ENCODE measurements around the gene ITGAE. TPM values are rescaled to one million over a fixed set of nuclear protein-coding genes. Genes with fewer than 3 reads are reported as not detected.
A peak's percentile ranks its signal among the peaks of the same experiment; 100 is the strongest.

ITGAE gene
- polyA plus RNA-seq, 3 donors, result 66.6 to 102 (median 78.8) TPM

GRCh38 chr17:3695129-3695722 lies 105.8 kb downstream of the ITGAE start:
- DNase-seq, result no peak
- H4K20me1 ChIP-seq (ENCODE audit: insufficient read depth, low read length), result no peaks in the 10 kb centered on the region
- peaks cover 20% of the 10 kb centered on the region for H3K4me1 Mint-ChIP-seq
- H3K4me3 ChIP-seq (replicated peaks in 1 of 3; ENCODE audit: low read depth in 2 of 3, low read length in 3 of 3), result peak overlapping the region; percentile 55 to 84 (median 65)
- H3K4me3 Mint-ChIP-seq, result peak overlapping the region; percentile 78 to 88
- H3K9ac ChIP-seq (ENCODE audit: insufficient read depth, low read length, poor library complexity, severe bottlenecking), result peak overlapping the region; percentile 58
- peak overlapping the region; percentile 93 for H2AFZ ChIP-seq (ENCODE audit: insufficient read depth, low read depth, low read length, poor library complexity, severe bottlenecking)
- intact Hi-C loops (cut with micrococcal nuclease), result no loop called here
- H3K4me2 ChIP-seq (replicated peaks; ENCODE audit: extremely low read depth, low read length, poor library complexity, severe bottlenecking), result peak overlapping the region; percentile 96
- no peaks in the 10 kb centered on the region for H3K36me3 ChIP-seq (replicated peaks in 1 of 2; ENCODE audit: control insufficient read depth in 1 of 2, insufficient read depth in 2 of 2, low read length in 2 of 2)
- H3K9me3 Mint-ChIP-seq, result peaks cover 0 to 18% (median 8%) of the 10 kb centered on the region in 7 donors
- peak overlapping the region in 1 of 7 donors; percentile 8 for H3K27ac Mint-ChIP-seq
- no peak for TF ChIP-seq CTCF (IDR thresholded peaks at IDR 0.05)
- no peak overlapping the region for H3K27ac ChIP-seq (ENCODE audit: low read depth in 1 of 2, low read length in 2 of 2)
- H3K27me3 ChIP-seq (ENCODE audit: control insufficient read depth in 2 of 2, insufficient read depth in 2 of 2, low read length in 2 of 2), result peaks cover 0 to 15% of the 10 kb centered on the region in 2 donors
- H3K36me3 Mint-ChIP-seq, result peaks cover 0 to 1% of the 10 kb centered on the region in 2 donors
- H3K79me2 ChIP-seq (ENCODE audit: insufficient read depth, low read length), result no peaks in the 10 kb centered on the region
- H3K9me3 ChIP-seq (replicated peaks in 1 of 2; ENCODE audit: control insufficient read depth in 1 of 2, insufficient read depth in 1 of 2, low read length in 2 of 2), result peaks cover 0 to 9% of the 10 kb centered on the region in 2 donors
- 28% methylated on average over 9 of the region's 17 CpGs for WGBS (ENCODE audit: insufficient coverage)
- peaks cover 17 to 32% (median 29%) of the 10 kb centered on the region in 3 donors for H3K27me3 Mint-ChIP-seq (ENCODE audit: low read depth in 3 of 3)
- peaks cover 16 to 23% of the 10 kb centered on the region in 2 donors for H3K4me1 ChIP-seq (ENCODE audit: control insufficient read depth in 1 of 2, insufficient read depth in 2 of 2, low read length in 2 of 2)

GRCh38 chr17:3693829-3694231 lies 107.2 kb downstream of the ITGAE start:
- H2AFZ ChIP-seq (ENCODE audit: insufficient read depth, low read depth, low read length, poor library complexity, severe bottlenecking), result no peak overlapping the region
- H3K4me3 ChIP-seq (replicated peaks in 1 of 3; ENCODE audit: low read depth in 2 of 3, low read length in 3 of 3), result no peak overlapping the region
- peaks cover 0 to 9% of the 10 kb centered on the region in 2 donors for H3K9me3 ChIP-seq (replicated peaks in 1 of 2; ENCODE audit: control insufficient read depth in 1 of 2, insufficient read depth in 1 of 2, low read length in 2 of 2)
- H3K9ac ChIP-seq (ENCODE audit: insufficient read depth, low read length, poor library complexity, severe bottlenecking), result no peak overlapping the region
- TF ChIP-seq CTCF (IDR thresholded peaks at IDR 0.05), result no peak
- no peaks in the 10 kb centered on the region for H3K79me2 ChIP-seq (ENCODE audit: insufficient read depth, low read length)
- WGBS (ENCODE audit: insufficient coverage), result no CpG with 5 or more reads among the region's 9 CpGs
- peaks cover 0 to 18% (median 8%) of the 10 kb centered on the region in 7 donors for H3K9me3 Mint-ChIP-seq
- no peaks in the 10 kb centered on the region for H4K20me1 ChIP-seq (ENCODE audit: insufficient read depth, low read length)
- H3K4me1 ChIP-seq (ENCODE audit: control insufficient read depth in 1 of 2, insufficient read depth in 2 of 2, low read length in 2 of 2), result peaks cover 16 to 23% of the 10 kb centered on the region in 2 donors
- H3K4me2 ChIP-seq (replicated peaks; ENCODE audit: extremely low read depth, low read length, poor library complexity, severe bottlenecking), result no peak overlapping the region
- peaks cover 14 to 32% (median 31%) of the 10 kb centered on the region in 3 donors for H3K27me3 Mint-ChIP-seq (ENCODE audit: low read depth in 3 of 3)
- intact Hi-C loops (cut with micrococcal nuclease), result no loop called here
- peak overlapping the region in 1 of 7 donors; percentile 61 for H3K27ac Mint-ChIP-seq
- H3K4me3 Mint-ChIP-seq, result no peak overlapping the region
- no peak for DNase-seq
- peaks cover 21% of the 10 kb centered on the region for H3K4me1 Mint-ChIP-seq
- H3K27ac ChIP-seq (ENCODE audit: low read depth in 1 of 2, low read length in 2 of 2), result no peak overlapping the region
- H3K36me3 Mint-ChIP-seq, result peaks cover 0 to 1% of the 10 kb centered on the region in 2 donors
- peaks cover 0 to 15% of the 10 kb centered on the region in 2 donors for H3K27me3 ChIP-seq (ENCODE audit: control insufficient read depth in 2 of 2, insufficient read depth in 2 of 2, low read length in 2 of 2)
- H3K36me3 ChIP-seq (replicated peaks in 1 of 2; ENCODE audit: control insufficient read depth in 1 of 2, insufficient read depth in 2 of 2, low read length in 2 of 2), result no peaks in the 10 kb centered on the region
